GM19455 (cell line): Measurements from ENCODE around the gene SUV39H1.
"Not testable (repeated sequence)": the region's sequence is repeated elsewhere in the genome, so short reads cannot be mapped to it uniquely, and the experiment has no call there.

Experiments
- ATAC-seq: cut with Tn5 transposase; IDR thresholded peaks from one replicate; pipeline ENCODE4 v1.9.1; 2021; ENCODE audit not compliant: unreplicated experiment

SUV39H1 gene, protein sequence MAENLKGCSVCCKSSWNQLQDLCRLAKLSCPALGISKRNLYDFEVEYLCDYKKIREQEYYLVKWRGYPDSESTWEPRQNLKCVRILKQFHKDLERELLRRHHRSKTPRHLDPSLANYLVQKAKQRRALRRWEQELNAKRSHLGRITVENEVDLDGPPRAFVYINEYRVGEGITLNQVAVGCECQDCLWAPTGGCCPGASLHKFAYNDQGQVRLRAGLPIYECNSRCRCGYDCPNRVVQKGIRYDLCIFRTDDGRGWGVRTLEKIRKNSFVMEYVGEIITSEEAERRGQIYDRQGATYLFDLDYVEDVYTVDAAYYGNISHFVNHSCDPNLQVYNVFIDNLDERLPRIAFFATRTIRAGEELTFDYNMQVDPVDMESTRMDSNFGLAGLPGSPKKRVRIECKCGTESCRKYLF

DNA sequence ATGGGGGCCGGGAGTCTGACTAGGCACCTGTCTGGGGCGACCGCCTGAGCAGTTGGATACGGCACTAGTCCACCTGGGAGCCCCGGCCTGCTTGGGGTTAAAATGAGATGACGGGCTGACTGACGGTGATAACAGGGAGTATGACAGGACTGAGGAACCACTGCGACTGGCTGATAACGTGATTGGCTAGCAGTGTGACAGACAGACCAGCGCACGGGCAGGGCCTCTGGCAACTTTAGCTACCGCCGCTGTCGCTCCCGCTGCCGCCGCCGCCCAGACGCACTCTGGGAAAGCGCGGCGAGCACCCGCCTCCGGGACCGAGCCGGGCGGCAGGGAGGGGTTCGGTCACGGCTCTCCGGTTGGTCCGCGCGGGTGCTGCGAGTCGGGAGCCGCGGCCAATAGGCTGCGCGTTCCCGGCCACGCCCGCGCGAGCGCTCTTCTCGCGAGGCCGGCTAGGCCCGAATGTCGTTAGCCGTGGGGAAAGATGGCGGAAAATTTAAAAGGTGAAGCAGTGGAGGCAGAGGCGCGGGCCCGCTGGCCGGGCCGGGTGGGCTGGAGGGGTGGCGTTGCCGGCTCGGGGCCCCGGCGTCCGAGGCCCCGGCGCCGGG is at the start of gene SUV39H1:
Gene SUV39H1, plus strand, starts transcription at position 434 of the 608 bp plus-strand sequence. Its CDS starts 51 bp downstream, at position 485.
- ATAC-seq: peak; percentile 89

- no peak for ATAC-seq
Measured at GRCh38 chrX:48648336-48648751, 48.2 kb upstream of the SUV39H1 start.

GRCh38 chrX:48649102-48649501 is 47.4 kb upstream of the SUV39H1 start:
- no peak for ATAC-seq

DNA sequence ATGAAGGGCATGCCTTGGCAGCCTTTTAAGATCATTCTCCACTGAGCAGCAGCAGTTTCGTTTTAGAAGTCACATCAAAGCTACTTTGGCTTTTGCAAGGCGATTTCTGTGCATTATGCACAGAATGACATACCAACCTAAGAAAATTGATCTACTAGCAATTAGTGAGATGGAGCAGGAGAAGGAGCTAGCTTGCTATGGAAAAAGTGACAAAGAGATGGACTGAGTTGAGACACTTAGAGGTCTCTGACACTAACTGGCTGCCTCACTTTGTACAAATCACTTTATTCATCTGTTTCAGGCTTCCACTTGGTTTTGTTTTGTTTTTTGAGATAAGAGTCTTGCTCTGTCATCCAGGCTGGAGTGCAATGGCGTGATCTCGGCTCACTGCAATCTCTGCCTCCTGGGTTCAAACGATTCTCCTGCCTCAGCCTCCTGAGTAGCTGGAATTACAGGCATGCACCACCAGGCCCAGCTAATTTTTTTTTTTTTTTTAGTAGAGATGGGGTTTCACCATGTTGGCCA is 44.4 kb upstream of the SUV39H1 start:
- ATAC-seq: not testable (repeated sequence)

DNA sequence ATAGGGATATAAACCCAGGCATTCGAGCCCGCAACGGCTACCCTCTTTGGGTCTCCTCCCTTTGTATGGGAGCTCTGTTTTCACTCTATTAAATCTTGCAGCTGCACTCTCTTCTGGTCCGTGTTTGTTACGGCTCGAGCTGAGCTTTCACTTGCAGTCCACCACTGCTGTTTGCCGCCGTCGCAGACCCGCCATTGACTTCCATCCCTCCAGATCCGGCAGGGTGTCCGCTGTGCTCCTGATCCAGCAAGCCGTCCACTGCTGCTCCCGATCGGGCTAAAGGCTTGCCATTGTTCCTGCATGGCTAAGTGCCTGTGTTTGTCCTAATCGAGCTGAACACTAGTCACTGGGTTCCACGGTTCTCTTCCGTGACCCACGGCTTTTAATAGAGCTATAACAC is 41.8 kb upstream of the SUV39H1 start:
- ATAC-seq: not testable (repeated sequence)

DNA sequence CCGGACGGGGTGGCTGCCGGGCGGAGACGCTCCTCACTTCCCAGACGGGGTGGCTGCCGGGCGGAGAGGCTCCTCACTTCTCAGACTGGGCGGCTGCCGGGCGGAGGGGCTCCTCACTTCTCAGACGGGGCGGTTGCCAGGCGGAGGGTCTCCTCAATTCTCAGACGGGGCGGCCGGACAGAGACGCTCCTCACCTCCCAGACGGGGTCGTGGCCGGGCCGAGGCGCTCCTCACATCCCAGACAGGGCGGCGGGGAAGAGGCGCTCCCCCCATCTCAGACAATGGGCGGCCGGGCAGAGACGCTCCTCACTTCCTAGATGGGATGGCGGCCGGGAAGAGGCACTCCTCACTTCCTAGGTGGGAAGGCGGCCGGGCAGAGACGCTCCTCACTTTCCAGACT is 36.8 kb upstream of the SUV39H1 start:
- not testable (repeated sequence) for ATAC-seq

GRCh38 chrX:48663241-48663640 is 33.3 kb upstream of the SUV39H1 start:
- ATAC-seq: no peak

- ATAC-seq: no peak
Measured at GRCh38 chrX:48664156-48664555, 32.4 kb upstream of the SUV39H1 start.

DNA sequence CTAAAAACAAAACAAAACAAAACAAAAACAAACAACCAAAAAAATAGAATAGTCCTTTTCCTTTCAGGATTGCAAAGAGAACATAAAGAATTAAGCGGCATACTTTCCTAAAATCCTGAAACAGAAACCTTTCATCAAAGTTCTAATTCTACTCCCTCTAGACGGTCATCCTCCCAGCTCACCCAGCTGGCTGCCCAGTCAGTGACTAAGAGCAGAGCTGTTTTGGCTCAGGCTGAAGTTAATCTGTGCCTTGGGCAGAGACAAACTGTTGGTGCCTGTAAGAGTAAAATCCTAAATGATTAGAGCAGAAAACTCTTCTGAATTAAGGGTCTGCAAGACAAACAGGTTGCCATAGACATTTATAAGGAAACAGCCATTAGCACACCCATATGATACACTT is 30.5 kb upstream of the SUV39H1 start:
- ATAC-seq: no peak

GRCh38 chrX:48666649-48667048 is 29.9 kb upstream of the SUV39H1 start:
- ATAC-seq: no peak

GRCh38 chrX:48667509-48667908 is 29.0 kb upstream of the SUV39H1 start:
- ATAC-seq: no peak

GRCh38 chrX:48668187-48668586 is 28.3 kb upstream of the SUV39H1 start:
- not testable (repeated sequence) for ATAC-seq

DNA sequence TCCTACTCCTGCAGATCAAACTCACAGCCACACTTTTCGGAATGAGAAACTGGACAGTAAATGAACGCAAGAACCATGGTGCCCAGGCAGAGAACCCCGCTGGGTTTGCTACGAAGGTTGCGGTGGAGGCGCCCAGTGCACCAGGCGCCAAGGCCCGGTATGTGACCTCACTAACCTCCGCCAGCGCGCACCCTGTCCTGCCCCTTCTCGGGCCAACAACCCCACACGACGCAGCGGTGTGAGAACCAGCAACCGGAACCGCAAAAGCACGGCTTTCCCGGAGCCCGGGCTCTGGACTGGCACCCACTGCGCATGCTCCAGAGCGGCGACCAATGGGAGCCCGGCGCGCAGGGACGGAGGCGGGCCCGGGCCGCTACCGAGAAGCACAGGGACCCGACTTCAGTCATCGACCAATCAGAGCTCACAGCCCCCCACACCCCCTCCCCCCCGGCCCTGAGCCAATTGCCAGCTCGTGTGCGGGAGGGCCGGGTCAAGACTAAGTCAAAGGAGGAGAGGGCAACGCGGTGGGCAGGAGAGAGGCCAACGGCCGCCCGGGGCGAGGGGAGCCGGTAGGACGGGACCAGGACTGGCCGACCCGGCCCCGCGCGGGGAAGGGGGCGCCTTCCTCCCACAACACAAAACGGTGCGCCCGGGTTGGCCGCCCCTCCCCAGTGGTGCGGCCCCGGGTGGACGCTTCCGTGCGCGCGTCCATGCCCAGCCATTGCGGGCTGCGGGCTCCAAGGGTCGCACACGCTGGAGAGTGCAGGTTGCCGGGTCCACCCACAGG is 20.2 kb upstream of the SUV39H1 start:
- ATAC-seq: peak; percentile 90

DNA sequence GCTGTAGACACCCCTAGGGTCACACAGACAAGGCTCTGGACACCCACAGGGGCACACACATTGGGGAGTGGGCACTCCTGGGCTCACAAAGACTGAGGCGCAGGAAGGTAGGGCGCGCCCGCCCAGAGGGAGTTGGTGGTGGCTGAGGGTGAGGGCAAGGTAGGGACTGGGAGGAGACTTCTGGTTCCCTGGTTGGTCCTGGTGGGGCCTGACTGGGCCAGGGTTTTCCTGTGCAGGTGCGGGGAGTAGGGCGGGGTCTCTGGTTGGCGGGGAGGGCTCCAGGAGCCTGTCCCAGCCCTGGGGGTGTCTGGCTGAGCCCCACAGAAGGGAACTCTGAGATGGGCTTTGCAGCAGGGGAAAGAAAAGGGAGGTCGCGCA is 19.7 kb upstream of the SUV39H1 start:
- ATAC-seq: peak; percentile 28

GRCh38 chrX:48677516-48677915 is 19.0 kb upstream of the SUV39H1 start:
- ATAC-seq: no peak

GRCh38 chrX:48680467-48680866 is 16.1 kb upstream of the SUV39H1 start:
- ATAC-seq: not testable (repeated sequence)

DNA sequence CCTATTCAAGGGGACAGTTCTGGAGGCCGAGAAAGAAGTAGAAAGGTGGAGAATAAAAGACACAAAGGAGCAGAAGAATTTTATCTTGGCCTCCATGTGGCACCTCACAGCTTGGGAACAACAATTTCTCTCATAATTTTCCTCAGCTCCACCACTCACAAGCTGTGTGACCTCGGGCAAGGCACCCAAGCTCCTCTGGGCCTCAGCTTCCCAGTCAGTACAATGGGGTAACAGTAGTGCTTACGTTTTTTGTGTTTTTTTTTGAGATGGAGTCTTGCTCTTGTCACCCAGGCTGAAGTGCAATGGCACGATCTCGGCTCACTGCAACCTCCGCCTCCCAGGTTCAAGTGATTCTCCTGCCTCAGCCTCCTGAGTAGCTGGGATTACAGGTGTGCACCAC is 15.6 kb upstream of the SUV39H1 start:
- not testable (repeated sequence) for ATAC-seq

- no peak for ATAC-seq
Measured at GRCh38 chrX:48681539-48682183, 14.9 kb upstream of the SUV39H1 start.

DNA sequence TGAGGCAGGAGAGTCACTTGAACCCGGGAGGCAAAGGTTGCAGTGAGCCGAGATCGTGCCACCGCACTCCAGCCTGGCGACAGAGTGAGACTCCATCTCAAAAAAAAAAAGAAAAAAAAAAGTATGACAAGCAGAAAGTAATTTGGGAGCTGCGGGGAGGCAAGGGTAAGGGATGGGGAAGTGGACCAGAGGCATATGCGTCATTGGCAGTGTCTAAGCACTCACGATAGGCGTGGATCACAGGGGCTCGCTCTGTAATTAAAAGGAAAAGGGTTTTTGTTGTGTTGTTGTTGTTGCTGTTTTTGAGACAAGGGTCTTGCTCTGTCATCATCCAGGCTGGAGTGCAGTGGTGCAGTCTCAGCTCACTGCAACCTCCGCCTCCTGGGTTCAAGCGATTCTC is 13.7 kb upstream of the SUV39H1 start:
- ATAC-seq: not testable (repeated sequence)

DNA sequence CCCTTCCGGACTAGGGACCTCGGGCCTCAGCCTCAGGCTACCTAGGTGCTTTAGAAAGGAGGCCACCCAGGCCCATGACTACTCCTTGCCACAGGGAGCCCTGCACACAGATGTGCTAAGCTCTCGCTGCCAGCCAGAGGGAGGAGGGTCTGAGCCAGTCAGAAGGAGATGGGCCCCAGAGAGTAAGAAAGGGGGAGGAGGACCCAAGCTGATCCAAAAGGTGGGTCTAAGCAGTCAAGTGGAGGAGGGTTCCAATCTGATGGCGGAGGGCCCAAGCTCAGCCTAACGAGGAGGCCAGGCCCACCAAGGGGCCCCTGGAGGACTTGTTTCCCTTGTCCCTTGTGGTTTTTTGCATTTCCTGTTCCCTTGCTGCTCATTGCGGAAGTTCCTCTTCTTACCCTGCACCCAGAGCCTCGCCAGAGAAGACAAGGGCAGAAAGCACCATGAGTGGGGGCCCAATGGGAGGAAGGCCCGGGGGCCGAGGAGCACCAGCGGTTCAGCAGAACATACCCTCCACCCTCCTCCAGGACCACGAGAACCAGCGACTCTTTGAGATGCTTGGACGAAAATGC is 13.0 kb upstream of the SUV39H1 start, which contains the start of gene WAS:
Gene WAS, plus strand, starts transcription at position 389 of the 572 bp plus-strand sequence. Its CDS starts 55 bp downstream, at position 444.
- peak; percentile 86 for ATAC-seq
